ENCODE results near the gene VPS26A.

Gene VPS26A

DNA sequence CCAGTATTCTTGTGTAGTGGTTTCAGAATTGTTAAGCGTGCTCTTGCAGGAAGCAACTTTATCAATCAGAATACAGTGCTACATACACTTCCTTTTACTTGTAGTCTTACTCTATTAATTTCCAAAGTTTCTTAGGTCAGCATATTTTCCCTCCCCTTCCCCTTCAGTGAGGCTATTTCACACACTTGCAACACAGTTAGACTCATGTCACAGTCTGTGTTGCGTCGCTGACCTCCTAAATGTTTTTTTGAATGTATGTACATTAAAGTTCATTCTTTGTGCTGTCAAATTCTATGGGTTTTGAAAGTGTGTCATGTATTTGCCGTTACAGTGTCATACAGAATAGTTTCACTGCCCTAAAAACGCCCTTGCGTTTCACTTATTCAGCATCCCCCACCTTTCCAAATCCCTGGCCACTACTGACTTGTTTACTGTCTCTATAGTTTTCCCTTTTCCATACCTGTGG, 90.7 kb downstream of the VPS26A start:
- H3K4me3 ChIP-seq (ENCODE audit: low read depth, low read length): no peak overlapping the region
- H3K9me3 ChIP-seq (ENCODE audit: control insufficient read depth, insufficient read depth, low read depth, low read length): no peaks in the 10 kb centered on the region
- H3K4me1 ChIP-seq (ENCODE audit: control insufficient read depth, insufficient read depth, low read length): 0 out of 2 replicates have a peak, but pooled peaks cover 7% of the 10 kb centered on the region
- H3K36me3 ChIP-seq (ENCODE audit: control insufficient read depth in 2 of 2, insufficient read depth in 1 of 2, low read length in 2 of 2): no peaks in the 10 kb centered on the region
- ChIA-PET CTCF (interaction anchor here (0.6 kb wide), 1 partner anchor 84 kb away, joined by 5 read pairs; no protein-coding TSS in a partner anchor), POLR2A (no interaction called here)
- no peak overlapping the region for H3K27ac ChIP-seq (ENCODE audit: extremely low read depth, low read depth, low read length)
- TF ChIP-seq, protein P1, sequence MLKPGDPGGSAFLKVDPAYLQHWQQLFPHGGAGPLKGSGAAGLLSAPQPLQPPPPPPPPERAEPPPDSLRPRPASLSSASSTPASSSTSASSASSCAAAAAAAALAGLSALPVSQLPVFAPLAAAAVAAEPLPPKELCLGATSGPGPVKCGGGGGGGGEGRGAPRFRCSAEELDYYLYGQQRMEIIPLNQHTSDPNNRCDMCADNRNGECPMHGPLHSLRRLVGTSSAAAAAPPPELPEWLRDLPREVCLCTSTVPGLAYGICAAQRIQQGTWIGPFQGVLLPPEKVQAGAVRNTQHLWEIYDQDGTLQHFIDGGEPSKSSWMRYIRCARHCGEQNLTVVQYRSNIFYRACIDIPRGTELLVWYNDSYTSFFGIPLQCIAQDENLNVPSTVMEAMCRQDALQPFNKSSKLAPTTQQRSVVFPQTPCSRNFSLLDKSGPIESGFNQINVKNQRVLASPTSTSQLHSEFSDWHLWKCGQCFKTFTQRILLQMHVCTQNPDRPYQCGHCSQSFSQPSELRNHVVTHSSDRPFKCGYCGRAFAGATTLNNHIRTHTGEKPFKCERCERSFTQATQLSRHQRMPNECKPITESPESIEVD (tag by site-specific recombination; IDR thresholded peaks at IDR 0.05): no peak
- TF ChIP-seq SETDB1 (IDR thresholded peaks at IDR 0.05; ENCODE audit: insufficient read length, low read length) (peak; percentile 66), TRIM28 (IDR thresholded peaks at IDR 0.05; ENCODE audit: borderline replicate concordance, low read length) (peak; percentile 35; the same call in 1 of the 2 replicates)
- TF ChIP-seq, protein P2, sequence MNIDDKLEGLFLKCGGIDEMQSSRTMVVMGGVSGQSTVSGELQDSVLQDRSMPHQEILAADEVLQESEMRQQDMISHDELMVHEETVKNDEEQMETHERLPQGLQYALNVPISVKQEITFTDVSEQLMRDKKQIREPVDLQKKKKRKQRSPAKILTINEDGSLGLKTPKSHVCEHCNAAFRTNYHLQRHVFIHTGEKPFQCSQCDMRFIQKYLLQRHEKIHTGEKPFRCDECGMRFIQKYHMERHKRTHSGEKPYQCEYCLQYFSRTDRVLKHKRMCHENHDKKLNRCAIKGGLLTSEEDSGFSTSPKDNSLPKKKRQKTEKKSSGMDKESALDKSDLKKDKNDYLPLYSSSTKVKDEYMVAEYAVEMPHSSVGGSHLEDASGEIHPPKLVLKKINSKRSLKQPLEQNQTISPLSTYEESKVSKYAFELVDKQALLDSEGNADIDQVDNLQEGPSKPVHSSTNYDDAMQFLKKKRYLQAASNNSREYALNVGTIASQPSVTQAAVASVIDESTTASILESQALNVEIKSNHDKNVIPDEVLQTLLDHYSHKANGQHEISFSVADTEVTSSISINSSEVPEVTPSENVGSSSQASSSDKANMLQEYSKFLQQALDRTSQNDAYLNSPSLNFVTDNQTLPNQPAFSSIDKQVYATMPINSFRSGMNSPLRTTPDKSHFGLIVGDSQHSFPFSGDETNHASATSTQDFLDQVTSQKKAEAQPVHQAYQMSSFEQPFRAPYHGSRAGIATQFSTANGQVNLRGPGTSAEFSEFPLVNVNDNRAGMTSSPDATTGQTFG (tag by site-specific recombination; IDR thresholded peaks at IDR 0.05; ENCODE audit: borderline replicate concordance): no peak

DNA sequence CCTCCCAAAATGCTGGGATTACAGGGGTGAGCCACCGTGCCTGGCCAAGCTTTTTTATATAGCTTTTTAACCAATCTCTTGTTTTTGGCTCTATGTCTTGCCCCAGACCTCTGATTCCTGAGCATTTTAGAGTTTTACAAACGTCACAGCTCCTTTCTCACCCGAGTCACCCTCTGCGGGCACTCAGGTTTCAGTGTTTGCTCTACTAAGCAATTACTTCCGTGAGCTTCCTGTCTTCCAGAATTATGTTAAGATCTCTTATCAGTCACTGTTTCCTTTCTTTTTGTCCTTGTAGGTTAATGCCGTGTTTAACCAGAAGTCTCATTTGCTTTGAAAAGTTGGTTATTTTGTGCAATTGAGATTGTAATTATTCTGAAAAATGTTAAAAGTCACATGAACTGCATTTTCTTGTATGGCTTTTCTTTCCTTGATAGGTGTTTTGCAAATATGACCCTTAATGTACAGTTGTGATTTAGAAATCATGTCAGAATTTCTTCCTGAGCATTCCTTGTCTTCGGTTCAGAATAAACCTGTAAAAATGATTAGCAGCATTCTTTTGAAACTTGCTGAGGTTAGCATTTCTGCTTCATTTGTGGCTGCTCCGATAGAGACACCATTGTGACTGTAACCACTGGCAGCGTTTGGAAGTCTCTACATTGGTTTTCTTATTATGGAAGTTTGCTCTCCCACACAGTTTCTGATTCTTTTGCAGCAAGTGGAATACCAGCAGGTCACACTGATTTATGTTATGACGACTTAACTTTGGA, 91.6 kb downstream of the VPS26A start:
- no peak overlapping the region for H3K4me3 ChIP-seq (ENCODE audit: low read depth, low read length)
- H3K4me1 ChIP-seq (ENCODE audit: control insufficient read depth, insufficient read depth, low read length): 0 out of 2 replicates have a peak, but pooled peaks cover 7% of the 10 kb centered on the region
- ChIA-PET POLR2A (no interaction called here), CTCF (interaction anchor here (1.6 kb wide), 1 partner anchor 192 kb away, joined by 9 read pairs; no protein-coding TSS in a partner anchor)
- TF ChIP-seq ZNF335 (tag by site-specific recombination; conservative IDR thresholded peaks at IDR 0.05) (0 out of 2 replicates have a peak, but pooled peaks have one; percentile 29), ZNF292 (tag by site-specific recombination; IDR thresholded peaks at IDR 0.05; ENCODE audit: borderline replicate concordance, low read depth) (no peak), OSR2 (tag by site-specific recombination; IDR thresholded peaks at IDR 0.05) (peak; percentile 71)
- TF ChIP-seq, protein P1 (tag by site-specific recombination; IDR thresholded peaks at IDR 0.05): 0 out of 2 replicates have a peak, but pooled peaks have one; percentile 37
- TF ChIP-seq, protein P3, sequence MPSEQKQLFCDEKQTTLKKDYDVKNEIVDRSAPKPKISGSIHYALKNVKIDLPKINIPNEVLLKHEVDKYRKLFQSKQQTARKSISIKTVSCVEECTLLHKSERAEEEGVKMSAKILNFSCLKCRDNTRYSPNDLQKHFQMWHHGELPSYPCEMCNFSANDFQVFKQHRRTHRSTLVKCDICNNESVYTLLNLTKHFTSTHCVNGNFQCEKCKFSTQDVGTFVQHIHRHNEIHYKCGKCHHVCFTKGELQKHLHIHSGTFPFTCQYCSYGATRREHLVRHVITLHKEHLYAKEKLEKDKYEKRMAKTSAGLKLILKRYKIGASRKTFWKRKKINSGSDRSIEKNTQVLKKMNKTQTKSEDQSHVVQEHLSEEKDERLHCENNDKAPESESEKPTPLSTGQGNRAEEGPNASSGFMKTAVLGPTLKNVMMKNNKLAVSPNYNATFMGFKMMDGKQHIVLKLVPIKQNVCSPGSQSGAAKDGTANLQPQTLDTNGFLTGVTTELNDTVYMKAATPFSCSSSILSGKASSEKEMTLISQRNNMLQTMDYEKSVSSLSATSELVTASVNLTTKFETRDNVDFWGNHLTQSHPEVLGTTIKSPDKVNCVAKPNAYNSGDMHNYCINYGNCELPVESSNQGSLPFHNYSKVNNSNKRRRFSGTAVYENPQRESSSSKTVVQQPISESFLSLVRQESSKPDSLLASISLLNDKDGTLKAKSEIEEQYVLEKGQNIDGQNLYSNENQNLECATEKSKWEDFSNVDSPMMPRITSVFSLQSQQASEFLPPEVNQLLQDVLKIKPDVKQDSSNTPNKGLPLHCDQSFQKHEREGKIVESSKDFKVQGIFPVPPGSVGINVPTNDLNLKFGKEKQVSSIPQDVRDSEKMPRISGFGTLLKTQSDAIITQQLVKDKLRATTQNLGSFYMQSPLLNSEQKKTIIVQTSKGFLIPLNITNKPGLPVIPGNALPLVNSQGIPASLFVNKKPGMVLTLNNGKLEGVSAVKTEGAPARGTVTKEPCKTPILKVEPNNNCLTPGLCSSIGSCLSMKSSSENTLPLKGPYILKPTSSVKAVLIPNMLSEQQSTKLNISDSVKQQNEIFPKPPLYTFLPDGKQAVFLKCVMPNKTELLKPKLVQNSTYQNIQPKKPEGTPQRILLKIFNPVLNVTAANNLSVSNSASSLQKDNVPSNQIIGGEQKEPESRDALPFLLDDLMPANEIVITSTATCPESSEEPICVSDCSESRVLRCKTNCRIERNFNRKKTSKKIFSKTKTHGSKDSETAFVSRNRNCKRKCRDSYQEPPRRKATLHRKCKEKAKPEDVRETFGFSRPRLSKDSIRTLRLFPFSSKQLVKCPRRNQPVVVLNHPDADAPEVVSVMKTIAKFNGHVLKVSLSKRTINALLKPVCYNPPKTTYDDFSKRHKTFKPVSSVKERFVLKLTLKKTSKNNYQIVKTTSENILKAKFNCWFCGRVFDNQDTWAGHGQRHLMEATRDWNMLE (tag by site-specific recombination; conservative IDR thresholded peaks at IDR 0.05; ENCODE audit: low read depth): peak; percentile 40; the same call in 1 of the 2 replicates
- H3K9me3 ChIP-seq (ENCODE audit: control insufficient read depth, insufficient read depth, low read depth, low read length): no peaks in the 10 kb centered on the region
- H3K27ac ChIP-seq (ENCODE audit: extremely low read depth, low read depth, low read length): no peak overlapping the region
- no peaks in the 10 kb centered on the region for H3K36me3 ChIP-seq (ENCODE audit: control insufficient read depth in 2 of 2, insufficient read depth in 1 of 2, low read length in 2 of 2)
